Stimulated activated CD4-positive, alpha-beta T cell treated with anti-CD3 and anti-CD28 coated beads, TNF-alpha, amount 100 ng/mL, for 24 hours (primary cell): Measurements from ENCODE around the gene SPG7.

Experiments
- DNase-seq, 3 experiments: peaks; one replicate each; pipeline ENCODE4 v3.0.0-alpha.2; 2020; ENCODE audit warnings: low read depth in 3 of 3

Gene SPG7

GRCh38 chr16:89517128-89517527, 8.9 kb downstream of the SPG7 start:
- no peak for DNase-seq

GRCh38 chr16:89519881-89520280, 11.7 kb downstream of the SPG7 start:
- no peak for DNase-seq

GRCh38 chr16:89522287-89522686, 14.1 kb downstream of the SPG7 start:
- no peak for DNase-seq

- no peak for DNase-seq
Measured at GRCh38 chr16:89523680-89524344, 15.6 kb downstream of the SPG7 start.

- no peak for DNase-seq
Measured at GRCh38 chr16:89525146-89525913, 17.1 kb downstream of the SPG7 start.

- DNase-seq: no peak
Measured at GRCh38 chr16:89529097-89529496, 20.9 kb downstream of the SPG7 start.

GRCh38 chr16:89530401-89531381, 22.5 kb downstream of the SPG7 start:
- no peak for DNase-seq

GRCh38 chr16:89531821-89532526, 23.8 kb downstream of the SPG7 start:
- no peak for DNase-seq

- no peak for DNase-seq
Measured at GRCh38 chr16:89534252-89534756, 26.1 kb downstream of the SPG7 start.

GRCh38 chr16:89536371-89536770, 28.2 kb downstream of the SPG7 start:
- no peak for DNase-seq

GRCh38 chr16:89536886-89537548, 28.8 kb downstream of the SPG7 start:
- DNase-seq: no peak

- no peak for DNase-seq
Measured at GRCh38 chr16:89537549-89537925, 29.3 kb downstream of the SPG7 start.

GRCh38 chr16:89538286-89538685, 30.1 kb downstream of the SPG7 start:
- DNase-seq: no peak

GRCh38 chr16:89540557-89540956, 32.4 kb downstream of the SPG7 start:
- no peak for DNase-seq

GRCh38 chr16:89541792-89542191, 33.6 kb downstream of the SPG7 start:
- no peak for DNase-seq

GRCh38 chr16:89544113-89544512, 35.9 kb downstream of the SPG7 start:
- no peak for DNase-seq

- no peak for DNase-seq
Measured at GRCh38 chr16:89544713-89545043, 36.5 kb downstream of the SPG7 start.

- DNase-seq: no peak
Measured at GRCh38 chr16:89545044-89545830, 37.0 kb downstream of the SPG7 start.

- DNase-seq: no peak
Measured at GRCh38 chr16:89545831-89546574, 37.8 kb downstream of the SPG7 start.
